HG03342 (cell line): ENCODE results near the gene NOL12.
"Not testable (repeated sequence)": the region's sequence is repeated elsewhere in the genome, so short reads cannot be mapped to it uniquely, and the experiment has no call there.

Experiments used
- ATAC-seq: cut with Tn5 transposase; IDR thresholded peaks from one replicate; pipeline ENCODE4 v1.9.1; 2021; ENCODE audit warnings: mild to moderate bottlenecking, moderate library complexity; ENCODE audit not compliant: unreplicated experiment

Gene NOL12

DNA sequence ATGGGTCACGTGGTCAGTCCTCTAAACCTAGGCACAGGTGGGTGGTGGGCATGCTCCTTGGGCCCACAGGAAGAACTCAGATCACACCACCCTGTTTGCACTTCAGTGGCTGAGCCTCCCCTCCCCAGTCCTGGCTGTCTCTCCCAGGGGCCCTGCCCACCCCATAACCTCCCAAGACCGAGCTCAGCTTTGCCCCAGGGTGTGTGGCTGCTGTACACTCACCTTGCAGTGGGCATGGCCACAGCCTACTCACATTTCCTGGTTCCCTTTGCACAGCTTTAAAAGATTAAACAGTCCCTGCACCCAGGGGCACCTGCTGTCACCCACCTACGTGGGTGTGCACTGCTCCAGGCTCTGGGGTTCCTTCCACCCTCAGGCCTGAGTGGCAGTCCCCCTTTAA, 24.5 kb downstream of the NOL12 start:
- no peak for ATAC-seq

DNA sequence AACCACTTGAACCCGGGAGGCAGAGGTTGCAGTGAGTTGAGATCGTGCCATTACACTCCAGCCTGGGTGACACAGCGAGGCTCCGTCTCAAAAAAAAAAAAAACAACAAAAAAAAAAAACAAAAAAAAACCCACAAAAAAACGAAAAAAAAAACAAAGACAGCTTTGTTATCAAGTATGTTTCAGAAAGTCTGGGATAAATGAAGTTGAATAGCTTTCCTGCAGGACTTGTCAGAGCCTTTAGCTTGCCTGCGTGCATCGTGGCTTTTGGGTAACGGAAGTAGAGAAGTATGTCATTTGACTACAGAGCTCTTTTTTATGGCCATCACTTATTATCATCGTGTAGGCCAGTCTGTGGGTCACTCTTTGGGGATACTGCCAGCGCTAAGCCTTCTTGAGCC, 25.3 kb downstream of the NOL12 start:
- no peak for ATAC-seq

DNA sequence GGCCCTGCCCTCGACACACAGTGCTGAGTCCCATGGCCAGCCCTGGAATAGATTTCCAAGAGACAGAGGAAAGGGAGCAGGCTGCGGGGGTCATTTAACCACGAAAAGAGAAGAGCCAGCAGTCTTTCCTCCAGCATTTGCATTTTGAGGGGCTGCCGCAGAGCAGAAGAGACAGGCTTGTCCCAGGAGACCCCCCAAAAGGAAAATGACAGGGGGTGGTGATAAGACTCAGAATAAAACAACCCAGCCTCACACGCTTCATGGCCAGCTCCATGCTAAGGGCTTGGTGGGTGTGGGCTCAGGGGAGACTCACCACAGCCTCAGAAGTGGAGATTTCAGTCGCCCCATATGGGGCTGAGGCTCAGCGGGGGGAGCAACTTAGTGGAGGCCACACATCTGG, 27.6 kb downstream of the NOL12 start:
- no peak for ATAC-seq

DNA sequence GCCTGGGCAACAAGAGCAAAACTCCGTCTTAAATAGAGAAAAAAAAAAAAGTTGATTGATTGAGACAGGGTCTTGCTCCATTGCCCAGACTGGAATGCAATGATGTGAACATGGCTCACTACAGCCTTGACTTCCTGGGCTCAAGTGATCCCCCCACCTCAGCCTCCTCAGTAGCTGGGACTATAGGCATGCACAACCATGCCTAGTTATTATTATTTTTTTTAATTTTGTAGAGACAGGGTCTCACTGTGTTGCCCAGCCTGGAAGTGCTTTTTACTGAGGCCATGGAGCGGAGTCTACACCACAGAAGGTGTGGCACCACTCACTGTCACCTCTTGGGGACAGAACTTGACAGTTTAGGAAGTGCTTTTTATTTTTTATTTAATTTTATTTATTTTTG, 28.5 kb downstream of the NOL12 start:
- ATAC-seq = no peak

DNA sequence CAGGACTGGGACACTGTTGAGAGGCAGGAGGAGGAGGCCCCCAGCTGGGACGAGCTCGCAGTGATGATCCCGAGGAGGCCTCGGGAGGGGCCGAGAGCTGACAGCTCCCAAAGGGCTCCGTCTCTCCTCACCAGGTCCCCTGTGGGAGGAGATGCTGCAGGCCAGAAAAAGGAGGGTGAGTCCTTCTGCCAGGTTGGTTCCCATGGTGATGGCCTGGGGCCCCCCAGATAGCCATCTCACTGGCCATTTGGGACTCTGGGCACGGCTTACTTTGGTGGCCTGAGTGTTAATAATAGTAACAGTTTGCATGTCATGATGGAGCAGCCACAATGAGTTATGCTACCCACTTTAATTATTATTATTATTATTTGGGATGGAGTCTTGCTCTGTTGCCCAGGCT, 29.6 kb downstream of the NOL12 start:
- no peak for ATAC-seq

DNA sequence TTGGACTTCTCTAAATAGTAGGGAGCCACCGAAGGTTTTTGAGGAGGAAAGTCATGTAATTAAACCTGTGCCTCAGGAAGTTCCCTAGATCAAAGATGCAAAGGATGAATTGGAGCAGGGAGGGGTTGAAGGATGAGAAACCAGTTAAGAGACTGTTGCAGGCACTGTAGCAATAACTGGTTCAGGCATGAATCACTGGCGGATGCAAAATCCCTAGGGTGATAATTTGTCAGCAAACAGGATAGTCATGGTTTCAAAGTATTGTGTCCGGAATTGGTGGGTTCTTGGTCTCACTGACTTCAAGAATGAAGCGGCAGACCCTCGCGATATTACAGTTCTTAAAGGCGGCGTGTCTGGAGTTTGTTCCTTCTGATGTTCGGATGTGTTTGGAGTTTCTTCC, 30.6 kb downstream of the NOL12 start:
- ATAC-seq = no peak

DNA sequence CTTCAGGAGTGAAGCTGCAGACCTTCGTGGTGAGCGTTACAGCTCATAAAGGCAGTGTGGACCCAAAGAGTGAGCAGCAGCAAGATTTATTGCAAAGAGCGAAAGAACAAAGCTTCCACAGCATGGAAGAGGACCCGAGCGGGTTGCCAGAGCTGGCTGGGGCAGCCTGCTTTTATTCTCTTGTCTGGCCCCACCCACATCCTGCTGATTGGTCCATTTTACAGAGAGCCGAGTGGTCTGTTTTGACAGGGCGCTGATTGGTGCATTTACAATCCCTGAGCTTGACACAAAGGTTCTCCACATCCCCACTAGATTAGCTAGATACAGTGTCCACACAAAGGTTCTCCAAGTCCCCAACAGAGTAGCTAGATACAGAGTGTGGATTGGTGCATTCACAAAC, 31.1 kb downstream of the NOL12 start:
- ATAC-seq = not testable (repeated sequence)

DNA sequence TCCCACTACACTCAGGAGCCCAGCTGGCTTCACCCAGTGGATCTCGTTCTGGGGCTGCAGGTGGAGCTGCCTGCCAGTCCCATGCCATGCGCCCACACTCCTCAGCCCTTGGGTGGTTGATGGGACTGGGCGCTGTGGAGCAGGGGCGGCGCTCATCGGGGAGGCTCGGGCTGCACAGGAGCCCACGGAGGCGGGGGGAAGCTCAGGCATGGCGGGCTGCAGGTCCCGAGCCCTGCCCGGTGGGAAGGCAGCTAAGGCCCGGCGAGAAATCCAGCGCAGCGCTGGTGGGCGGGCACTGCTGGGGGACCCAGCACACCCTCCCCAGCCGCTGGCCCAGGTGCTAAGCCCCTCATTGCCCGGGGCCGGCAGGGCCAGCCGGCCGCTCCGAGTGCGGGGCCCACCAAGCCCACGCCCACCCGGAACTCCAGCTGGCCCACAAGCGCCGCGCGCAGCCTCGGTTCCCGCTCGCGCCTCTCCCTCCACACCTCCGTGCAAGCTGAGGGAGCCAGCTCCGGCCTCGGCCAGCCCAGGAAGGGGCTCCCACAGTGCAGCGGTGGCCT, 31.7 kb downstream of the NOL12 start:
- ATAC-seq = not testable (repeated sequence)

DNA sequence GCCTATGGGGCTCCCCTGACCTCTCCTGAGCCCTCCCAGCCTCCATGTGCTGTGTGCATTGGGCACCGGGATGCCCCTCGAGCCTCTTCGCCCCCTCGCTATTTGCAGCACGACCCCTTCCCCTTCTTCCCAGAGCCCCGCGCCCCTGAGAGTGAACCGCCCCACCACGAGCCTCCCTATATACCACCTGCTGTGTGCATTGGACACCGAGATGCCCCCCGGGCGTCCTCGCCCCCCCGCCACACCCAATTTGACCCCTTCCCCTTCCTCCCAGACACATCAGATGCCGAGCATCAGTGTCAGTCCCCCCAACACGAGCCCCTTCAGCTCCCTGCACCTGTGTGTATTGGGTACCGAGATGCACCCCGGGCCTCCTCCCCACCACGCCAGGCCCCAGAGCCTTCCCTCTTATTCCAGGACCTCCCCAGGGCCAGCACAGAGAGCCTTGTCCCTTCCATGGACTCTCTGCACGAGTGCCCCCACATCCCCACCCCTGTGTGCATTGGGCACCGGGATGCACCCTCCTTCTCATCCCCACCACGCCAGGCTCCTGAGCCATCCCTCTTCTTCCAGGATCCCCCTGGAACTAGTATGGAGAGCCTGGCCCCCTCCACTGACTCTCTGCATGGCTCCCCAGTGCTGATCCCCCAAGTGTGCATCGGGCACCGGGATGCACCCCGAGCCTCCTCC, 39.6 kb downstream of the NOL12 start:
- no peak for ATAC-seq

DNA sequence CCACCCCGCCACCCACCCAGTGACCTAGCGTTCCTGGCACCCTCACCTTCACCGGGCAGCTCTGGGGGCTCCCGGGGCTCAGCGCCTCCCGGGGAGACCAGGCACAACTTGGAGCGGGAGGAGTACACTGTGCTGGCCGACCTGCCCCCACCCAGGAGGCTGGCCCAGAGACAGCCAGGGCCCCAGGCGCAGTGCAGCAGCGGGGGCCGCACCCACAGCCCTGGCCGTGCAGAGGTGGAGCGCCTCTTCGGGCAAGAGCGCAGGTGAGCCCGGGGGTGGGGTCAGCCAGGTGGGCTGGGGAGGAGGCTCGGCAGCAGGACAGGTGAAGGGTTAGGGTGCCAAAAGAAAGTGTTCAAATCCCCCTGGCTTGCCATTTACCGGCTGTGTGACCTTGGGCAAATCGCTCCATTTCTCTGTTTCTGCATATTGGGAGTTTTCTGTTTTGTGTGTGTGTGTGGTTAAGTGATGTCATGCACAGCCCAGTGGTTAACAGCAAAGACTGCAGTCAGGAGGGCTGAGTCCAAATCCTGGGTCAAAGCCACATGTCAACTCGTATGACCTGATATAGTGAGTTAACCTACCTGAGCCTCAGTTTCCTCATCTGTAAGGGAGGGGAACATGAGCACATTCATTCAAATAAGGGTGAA, 40.2 kb downstream of the NOL12 start:
- no peak for ATAC-seq

DNA sequence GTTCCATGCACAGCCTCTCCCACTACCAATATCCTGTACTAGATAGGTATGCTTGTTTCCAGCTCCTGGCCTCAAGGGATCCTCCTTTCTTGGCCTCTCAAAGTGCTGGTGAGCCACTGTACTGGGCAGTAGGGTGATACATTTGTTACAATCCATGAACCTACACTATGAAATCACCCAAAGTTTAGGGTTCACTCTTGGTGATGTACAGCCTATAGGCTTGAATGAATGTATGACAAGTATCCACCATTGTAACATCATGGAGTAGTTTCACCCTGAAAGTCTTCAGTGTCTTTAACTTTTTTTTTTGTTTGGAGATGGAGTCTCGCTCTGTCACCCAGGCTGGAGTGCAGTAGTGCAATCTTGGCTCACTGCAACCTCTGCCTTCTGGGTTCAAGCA, 42.5 kb downstream of the NOL12 start:
- no peak for ATAC-seq

DNA sequence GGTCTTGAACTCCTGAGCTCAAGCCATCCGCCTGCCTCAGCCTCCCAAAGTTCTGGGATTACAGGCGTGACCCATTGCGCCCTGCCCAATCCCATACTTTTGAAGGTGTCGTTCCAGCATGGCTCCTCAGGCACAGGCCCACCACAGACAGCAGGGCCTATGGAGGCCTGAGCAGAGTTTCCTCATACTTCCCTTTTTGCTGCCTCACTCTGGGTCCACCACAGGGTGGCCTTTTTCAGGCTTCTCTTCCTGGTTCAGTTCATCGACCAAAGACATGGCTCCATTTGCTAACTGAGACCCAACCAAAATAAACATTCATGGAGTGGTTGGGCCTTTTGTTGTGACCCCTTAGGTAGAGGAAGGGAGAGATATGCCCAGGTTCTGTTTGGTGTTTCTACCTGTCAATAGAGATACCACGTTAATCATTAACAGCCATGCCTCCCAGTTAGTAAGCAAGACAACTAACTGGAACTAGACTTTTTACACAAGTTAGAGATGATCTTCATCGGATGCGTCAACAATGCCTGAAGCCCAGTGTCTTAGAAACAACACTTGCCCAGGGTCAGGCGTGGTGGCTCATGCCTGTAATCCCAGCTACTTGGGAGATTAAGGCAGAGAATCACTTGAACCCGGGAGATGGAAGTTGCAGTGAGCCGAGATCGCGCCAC, 45.8 kb downstream of the NOL12 start:
- ATAC-seq = no peak

DNA sequence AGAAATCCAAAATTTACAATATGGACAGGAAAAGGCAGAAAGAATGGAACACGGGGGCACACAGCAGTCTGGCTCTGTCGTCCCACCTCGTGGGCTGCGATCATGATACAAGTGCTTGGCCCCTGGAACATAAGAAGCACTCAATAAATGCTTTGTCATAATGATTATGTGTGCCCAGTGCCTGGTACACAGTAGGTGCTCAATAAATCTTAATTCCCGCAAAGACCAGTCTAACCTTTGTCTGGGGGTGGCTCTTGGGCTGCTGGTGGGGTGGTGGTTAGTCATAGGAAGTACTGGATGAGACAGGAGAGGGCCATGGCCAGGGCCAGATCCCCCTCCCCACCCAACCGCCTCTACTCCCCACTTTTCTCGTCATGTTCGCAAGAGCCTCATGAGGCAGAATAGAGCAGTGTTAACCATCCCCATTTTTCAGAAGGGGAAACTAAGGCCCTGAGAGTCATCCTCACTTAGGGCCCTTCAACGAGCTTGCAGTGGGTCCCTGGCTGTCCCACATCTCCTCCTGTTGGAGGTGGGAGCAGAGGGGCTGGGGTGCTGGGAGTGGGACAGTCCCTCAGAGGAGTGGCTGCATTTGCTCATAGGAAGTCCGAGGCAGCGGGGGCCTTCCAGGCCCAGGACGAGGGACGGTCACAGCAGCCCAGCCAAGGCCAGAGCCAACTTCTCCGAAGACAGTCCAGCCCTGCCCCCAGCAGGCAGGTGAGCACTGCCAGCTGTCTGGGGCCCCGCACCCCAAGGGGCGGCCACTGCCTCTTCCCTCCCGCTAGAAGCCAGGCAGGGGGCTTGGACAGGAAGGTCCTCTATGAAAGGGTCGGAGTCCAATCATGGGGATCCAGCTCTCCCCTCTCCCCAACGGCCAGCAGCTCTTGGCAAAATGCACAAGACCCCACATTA, 46.8 kb downstream of the NOL12 start:
- no peak for ATAC-seq

DNA sequence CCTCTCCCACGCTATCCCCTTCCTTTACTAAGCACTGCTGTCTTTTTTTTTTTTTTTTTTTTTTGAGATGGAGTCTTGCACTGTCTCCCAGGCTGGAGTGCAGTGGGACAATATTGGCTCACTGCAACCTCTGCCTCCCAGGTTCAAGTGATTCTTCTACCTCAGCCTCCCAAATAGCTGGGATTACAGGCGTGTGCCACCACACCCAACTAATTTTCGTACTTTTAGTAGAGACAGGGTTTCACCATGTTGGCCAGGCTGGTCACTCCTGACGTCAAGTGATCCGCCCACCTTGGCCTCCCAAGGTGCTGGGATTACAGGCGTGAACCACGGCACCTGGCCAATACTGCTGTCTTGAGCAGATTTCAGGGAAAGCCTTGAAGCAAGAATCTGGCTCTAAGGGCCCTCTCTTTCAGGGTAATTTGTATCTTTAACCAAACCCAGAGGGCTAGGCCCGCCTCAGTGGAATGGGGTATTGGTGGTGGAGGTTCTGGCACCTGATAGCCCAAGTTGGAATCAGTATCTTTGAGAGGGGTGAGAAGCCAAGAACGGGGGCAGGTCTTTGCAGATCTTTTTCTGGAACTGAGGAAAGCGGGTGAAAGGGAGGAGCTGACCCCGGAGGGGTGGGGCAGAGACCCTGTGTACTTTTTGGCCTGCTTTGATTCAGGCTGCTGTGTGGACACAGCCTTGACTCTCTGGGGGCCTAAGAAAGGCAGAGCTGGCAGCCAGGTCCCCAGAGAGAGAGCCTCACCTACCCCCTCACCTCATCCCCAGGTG, 47.7 kb downstream of the NOL12 start:
- no peak for ATAC-seq

DNA sequence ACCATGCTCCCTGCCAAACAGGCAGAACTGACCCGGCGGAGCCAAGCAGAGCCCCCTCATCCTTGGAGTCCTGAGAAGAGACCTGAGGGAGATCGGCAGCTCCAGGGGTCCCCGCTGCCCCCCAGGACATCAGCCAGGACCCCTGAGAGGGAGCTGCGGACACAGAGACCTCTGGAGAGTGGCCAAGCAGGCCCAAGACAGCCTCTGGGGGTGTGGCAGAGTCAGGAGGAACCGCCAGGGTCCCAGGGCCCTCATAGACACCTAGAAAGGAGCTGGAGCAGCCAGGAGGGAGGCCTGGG, 48.2 kb downstream of the NOL12 start:
- ATAC-seq = no peak

DNA sequence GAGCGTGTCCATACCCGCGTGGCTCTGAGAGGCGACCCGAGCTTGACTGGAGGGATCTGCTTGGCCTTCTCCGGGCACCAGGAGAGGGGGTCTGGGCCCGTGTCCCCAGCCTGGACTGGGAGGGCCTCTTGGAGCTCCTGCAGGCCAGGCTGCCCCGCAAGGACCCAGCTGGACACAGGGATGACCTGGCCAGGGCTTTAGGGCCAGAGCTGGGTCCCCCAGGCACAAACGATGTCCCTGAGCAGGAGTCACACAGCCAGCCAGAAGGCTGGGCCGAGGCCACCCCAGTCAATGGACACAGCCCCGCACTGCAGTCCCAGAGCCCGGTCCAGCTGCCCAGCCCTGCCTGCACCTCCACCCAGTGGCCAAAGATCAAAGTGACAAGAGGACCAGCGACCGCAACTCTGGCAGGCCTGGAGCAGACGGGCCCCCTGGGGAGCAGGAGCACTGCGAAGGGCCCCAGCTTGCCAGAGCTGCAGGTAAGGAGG, 48.9 kb downstream of the NOL12 start:
- ATAC-seq = no peak

DNA sequence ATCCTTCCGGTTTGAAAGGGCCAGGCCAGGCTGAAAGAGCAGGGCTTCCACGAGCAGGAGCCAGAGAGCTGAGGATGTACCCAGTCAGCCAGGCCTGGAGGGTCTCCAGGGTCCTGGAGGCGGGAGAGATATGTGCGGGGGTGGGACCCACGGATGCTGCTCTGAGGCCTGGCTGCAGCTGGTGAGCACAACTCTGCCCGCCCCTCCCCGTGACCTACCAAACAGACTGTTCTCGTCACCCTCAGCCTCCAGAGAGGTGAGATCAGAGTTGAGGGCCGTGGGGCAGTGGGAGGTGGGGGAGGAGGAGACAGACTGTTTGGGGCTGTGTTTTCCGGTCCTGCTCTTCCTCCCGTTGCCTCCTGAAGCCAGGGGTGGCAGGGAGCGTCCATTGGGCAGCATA, 52.9 kb downstream of the NOL12 start:
- no peak for ATAC-seq

DNA sequence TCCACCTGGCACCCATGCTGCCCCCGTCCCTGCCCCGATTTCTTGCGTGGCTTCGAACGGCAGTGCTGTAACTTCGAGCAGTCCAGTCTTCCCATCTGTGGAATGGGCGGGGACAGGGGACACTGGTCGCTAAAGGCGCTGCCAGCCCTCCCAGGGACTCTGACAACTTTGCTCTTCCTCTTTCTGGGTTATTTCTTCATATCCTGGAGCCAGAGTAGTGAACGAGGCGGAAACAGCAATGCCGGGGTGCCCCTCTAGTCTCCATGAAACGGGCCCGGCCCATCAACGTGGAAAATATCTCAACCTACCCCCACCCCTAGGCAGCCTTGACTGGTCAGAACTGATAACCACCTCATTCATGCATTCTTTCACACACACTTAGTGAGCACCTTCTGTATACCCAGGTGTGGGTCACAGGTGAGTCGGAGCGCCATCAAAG, 53.5 kb downstream of the NOL12 start:
- no peak for ATAC-seq

DNA sequence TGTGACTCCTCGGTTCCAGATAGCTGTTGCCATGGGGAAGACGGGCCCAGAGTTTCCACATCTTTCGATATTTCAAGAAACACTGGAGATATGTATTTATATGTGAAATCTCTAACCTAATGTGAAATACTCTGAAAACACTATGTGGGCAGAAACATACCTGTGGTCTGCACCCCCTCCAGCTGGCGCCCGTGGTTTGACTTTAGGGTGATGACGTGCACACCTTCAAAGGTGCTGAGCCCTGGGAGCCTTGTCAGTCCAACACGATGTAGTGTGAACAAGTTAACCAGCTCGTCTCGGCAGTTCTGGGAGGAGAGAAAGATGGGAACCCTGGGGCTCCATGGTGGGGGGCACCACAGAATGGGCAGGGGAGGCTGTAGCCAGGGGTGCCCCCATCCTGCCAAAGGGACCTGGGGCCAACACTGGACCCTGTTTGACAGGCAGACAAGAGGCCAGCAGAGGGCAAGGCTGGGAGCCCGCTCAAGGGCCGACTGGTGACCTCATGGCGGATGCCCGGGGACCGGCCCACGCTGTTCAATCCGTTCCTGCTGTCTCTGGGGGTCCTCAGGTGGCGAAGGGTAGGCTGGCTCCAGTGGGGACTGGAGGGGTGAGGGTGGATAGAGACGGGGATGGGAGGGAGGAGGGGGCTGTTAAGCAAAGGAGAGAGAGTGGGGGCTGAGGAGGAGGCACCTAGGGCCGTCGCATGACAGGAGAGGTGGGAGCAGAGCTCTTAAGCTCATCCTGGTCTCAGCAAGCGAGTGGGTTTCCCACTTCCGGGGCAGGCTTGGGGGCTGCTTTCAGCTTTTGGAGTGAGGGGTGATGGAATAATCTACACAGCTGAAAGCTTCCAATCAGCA, 54.5 kb downstream of the NOL12 start:
- no peak for ATAC-seq
